ES-I3 (cell line): ENCODE measurements around the gene SPDYE1.

Source experiments
- H3K36me3 ChIP-seq: 2 replicates; pipeline ENCODE4 v1.6.1; 2013; ENCODE audit warnings: mild to moderate bottlenecking, low read length, control low read depth, moderate library complexity; ENCODE audit not compliant: insufficient read depth
- H3K4me1 ChIP-seq: 2 replicates; pipeline ENCODE4 v1.6.1; 2013; ENCODE audit warnings: mild to moderate bottlenecking, control low read depth, low read length; ENCODE audit not compliant: insufficient read depth
- H3K9ac ChIP-seq: 2 replicates; pipeline ENCODE4 v1.6.1; 2013; ENCODE audit warnings: low read depth, mild to moderate bottlenecking, low read length, moderate library complexity
- H3K9me3 ChIP-seq: 2 replicates; pipeline ENCODE4 v1.6.1; 2013; ENCODE audit warnings: mild to moderate bottlenecking, low read length, moderate library complexity; ENCODE audit not compliant: control insufficient read depth, insufficient read depth

Gene SPDYE1

DNA sequence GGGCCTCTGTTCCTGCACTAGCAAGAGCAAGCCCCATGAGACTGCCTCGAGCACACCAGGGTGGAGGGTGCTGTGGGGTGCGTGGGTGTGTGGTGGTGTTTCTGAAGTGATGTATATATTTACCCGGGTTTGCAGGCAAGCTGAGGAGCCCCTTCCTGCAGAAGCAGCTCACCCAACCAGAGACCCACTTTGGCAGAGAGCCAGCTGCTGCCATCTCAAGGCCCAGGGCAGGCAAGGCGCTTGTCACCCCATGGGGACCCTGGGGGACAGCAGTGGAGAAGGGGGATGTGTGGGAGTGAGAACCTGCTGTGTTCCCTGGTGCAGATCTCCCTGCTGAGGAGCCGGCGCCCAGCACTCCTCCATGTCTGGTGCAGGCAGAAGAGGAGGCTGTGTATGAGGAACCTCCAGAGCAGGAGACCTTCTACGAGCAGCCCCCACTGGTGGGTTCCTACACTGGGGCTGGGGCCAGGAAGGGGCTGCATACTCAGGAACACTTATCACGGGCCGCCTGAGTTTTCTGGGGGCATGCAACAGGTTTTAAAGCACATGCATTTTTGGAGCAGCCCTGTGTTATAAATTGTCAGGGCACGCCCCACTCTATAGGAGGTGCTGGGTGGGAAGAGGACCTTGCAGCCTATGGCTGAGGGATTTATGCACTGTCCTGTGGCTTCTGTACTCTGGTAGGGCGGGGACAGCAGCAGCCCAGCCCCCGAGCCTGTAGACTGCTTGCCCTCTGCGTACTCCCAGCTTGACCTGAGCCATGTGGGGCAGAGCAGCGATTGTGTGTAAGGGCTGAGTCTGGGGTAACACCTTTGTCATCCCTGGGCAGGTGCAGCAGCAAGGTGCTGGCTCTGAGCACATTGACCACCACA is 61.8 kb downstream of the SPDYE1 start:
- Histone ChIP-seq H3K4me1 (0 out of 2 replicates have a peak, but pooled peaks cover 3% of the 10 kb centered on the region), H3K9me3 (no peaks in the 10 kb centered on the region), H3K36me3 (no peaks in the 10 kb centered on the region), H3K9ac (no peak overlapping the region)
